ENCODE data around the gene GPR17. TPM values are rescaled to one million over a fixed set of nuclear protein-coding genes. Genes with fewer than 3 reads are reported as not detected.
A peak's percentile ranks its signal among the peaks of the same experiment; 100 is the strongest.

The GPR17 gene
- total and polyA plus RNA-seq, 9 of the 15 experiments (the other 6 are each of a cell fraction or from before 2014, with no cell fraction given), result not detected

DNA sequence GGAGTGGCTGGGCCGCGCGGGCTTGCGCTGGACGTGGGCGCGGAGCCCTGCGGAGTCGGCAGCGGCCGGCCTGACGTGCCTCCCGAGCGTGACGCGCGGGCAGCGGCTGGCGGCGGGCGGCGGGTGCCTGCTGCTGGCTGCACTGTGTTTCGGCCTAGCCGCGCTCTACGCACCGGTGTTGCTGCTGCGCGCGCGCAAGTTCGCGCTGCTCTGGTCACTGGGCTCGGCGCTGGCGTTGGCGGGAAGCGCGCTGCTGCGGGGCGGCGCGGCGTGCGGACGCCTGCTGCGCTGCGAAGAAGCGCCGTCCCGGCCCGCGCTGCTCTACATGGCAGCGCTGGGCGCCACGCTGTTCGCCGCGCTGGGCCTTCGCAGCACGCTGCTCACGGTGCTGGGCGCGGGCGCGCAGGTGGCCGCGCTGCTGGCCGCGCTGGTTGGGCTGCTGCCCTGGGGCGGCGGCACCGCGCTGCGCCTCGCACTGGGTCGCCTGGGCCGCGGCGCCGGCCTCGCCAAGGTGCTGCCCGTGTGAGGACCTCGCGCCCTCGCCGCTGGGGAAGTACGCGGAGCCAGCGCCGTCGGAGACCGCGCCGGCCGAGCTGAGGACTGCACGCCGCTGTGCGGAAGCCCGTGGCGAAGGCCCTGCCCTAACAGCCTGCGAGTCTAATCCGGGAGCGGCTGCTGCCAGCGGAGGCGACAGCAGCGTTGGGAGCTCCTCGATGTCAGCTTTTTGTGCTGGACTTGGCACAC lies 55.9 kb downstream of the GPR17 start (continued):
- TF ChIP-seq, protein P1, sequence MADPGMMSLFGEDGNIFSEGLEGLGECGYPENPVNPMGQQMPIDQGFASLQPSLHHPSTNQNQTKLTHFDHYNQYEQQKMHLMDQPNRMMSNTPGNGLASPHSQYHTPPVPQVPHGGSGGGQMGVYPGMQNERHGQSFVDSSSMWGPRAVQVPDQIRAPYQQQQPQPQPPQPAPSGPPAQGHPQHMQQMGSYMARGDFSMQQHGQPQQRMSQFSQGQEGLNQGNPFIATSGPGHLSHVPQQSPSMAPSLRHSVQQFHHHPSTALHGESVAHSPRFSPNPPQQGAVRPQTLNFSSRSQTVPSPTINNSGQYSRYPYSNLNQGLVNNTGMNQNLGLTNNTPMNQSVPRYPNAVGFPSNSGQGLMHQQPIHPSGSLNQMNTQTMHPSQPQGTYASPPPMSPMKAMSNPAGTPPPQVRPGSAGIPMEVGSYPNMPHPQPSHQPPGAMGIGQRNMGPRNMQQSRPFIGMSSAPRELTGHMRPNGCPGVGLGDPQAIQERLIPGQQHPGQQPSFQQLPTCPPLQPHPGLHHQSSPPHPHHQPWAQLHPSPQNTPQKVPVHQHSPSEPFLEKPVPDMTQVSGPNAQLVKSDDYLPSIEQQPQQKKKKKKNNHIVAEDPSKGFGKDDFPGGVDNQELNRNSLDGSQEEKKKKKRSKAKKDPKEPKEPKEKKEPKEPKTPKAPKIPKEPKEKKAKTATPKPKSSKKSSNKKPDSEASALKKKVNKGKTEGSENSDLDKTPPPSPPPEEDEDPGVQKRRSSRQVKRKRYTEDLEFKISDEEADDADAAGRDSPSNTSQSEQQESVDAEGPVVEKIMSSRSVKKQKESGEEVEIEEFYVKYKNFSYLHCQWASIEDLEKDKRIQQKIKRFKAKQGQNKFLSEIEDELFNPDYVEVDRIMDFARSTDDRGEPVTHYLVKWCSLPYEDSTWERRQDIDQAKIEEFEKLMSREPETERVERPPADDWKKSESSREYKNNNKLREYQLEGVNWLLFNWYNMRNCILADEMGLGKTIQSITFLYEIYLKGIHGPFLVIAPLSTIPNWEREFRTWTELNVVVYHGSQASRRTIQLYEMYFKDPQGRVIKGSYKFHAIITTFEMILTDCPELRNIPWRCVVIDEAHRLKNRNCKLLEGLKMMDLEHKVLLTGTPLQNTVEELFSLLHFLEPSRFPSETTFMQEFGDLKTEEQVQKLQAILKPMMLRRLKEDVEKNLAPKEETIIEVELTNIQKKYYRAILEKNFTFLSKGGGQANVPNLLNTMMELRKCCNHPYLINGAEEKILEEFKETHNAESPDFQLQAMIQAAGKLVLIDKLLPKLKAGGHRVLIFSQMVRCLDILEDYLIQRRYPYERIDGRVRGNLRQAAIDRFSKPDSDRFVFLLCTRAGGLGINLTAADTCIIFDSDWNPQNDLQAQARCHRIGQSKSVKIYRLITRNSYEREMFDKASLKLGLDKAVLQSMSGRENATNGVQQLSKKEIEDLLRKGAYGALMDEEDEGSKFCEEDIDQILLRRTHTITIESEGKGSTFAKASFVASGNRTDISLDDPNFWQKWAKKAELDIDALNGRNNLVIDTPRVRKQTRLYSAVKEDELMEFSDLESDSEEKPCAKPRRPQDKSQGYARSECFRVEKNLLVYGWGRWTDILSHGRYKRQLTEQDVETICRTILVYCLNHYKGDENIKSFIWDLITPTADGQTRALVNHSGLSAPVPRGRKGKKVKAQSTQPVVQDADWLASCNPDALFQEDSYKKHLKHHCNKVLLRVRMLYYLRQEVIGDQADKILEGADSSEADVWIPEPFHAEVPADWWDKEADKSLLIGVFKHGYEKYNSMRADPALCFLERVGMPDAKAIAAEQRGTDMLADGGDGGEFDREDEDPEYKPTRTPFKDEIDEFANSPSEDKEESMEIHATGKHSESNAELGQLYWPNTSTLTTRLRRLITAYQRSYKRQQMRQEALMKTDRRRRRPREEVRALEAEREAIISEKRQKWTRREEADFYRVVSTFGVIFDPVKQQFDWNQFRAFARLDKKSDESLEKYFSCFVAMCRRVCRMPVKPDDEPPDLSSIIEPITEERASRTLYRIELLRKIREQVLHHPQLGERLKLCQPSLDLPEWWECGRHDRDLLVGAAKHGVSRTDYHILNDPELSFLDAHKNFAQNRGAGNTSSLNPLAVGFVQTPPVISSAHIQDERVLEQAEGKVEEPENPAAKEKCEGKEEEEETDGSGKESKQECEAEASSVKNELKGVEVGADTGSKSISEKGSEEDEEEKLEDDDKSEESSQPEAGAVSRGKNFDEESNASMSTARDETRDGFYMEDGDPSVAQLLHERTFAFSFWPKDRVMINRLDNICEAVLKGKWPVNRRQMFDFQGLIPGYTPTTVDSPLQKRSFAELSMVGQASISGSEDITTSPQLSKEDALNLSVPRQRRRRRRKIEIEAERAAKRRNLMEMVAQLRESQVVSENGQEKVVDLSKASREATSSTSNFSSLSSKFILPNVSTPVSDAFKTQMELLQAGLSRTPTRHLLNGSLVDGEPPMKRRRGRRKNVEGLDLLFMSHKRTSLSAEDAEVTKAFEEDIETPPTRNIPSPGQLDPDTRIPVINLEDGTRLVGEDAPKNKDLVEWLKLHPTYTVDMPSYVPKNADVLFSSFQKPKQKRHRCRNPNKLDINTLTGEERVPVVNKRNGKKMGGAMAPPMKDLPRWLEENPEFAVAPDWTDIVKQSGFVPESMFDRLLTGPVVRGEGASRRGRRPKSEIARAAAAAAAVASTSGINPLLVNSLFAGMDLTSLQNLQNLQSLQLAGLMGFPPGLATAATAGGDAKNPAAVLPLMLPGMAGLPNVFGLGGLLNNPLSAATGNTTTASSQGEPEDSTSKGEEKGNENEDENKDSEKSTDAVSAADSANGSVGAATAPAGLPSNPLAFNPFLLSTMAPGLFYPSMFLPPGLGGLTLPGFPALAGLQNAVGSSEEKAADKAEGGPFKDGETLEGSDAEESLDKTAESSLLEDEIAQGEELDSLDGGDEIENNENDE (IDR thresholded peaks at IDR 0.05; ENCODE audit: low read depth, low read length), result no peak
- no peak for TF ChIP-seq NFYB (IDR thresholded peaks at IDR 0.05; ENCODE audit: extremely low read depth, insufficient read length)
- TF ChIP-seq, protein P2, sequence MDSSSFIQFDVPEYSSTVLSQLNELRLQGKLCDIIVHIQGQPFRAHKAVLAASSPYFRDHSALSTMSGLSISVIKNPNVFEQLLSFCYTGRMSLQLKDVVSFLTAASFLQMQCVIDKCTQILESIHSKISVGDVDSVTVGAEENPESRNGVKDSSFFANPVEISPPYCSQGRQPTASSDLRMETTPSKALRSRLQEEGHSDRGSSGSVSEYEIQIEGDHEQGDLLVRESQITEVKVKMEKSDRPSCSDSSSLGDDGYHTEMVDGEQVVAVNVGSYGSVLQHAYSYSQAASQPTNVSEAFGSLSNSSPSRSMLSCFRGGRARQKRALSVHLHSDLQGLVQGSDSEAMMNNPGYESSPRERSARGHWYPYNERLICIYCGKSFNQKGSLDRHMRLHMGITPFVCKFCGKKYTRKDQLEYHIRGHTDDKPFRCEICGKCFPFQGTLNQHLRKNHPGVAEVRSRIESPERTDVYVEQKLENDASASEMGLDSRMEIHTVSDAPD (CRISPR knock-in tag; IDR thresholded peaks at IDR 0.05), result no peak
- TF ChIP-seq SIRT6 (IDR thresholded peaks at IDR 0.05; ENCODE audit: low read depth, low read length), result no peak
- no peak for TF ChIP-seq TBL1XR1 (IDR thresholded peaks at IDR 0.05; ENCODE audit: low read length in 2 of 2)
- TF ChIP-seq, protein P3, sequence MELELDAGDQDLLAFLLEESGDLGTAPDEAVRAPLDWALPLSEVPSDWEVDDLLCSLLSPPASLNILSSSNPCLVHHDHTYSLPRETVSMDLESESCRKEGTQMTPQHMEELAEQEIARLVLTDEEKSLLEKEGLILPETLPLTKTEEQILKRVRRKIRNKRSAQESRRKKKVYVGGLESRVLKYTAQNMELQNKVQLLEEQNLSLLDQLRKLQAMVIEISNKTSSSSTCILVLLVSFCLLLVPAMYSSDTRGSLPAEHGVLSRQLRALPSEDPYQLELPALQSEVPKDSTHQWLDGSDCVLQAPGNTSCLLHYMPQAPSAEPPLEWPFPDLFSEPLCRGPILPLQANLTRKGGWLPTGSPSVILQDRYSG (tag; conservative IDR thresholded peaks at IDR 0.05; ENCODE audit: low read depth), result no peak
- TF ChIP-seq HCFC1 (IDR thresholded peaks at IDR 0.05; ENCODE audit: low read depth, low read length), result peak; percentile 37
- no peak for TF ChIP-seq HNRNPH1 (optimal IDR thresholded peaks at IDR 0.05; ENCODE audit: low read depth, low read length)
- TF ChIP-seq, protein P4, sequence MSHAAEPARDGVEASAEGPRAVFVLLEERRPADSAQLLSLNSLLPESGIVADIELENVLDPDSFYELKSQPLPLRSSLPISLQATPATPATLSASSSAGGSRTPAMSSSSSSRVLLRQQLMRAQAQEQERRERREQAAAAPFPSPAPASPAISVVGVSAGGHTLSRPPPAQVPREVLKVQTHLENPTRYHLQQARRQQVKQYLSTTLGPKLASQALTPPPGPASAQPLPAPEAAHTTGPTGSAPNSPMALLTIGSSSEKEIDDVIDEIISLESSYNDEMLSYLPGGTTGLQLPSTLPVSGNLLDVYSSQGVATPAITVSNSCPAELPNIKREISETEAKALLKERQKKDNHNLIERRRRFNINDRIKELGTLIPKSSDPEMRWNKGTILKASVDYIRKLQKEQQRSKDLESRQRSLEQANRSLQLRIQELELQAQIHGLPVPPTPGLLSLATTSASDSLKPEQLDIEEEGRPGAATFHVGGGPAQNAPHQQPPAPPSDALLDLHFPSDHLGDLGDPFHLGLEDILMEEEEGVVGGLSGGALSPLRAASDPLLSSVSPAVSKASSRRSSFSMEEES (CRISPR knock-in tag; IDR thresholded peaks at IDR 0.05), result no peak
- TF ChIP-seq WHSC1 (IDR thresholded peaks at IDR 0.05; ENCODE audit: low read length), result no peak

Data from K562 (cell line).